GM18858 (cell line): Measurements from ENCODE around the gene ST13.
"Not testable (repeated sequence)": the region's sequence is repeated elsewhere in the genome, so short reads cannot be mapped to it uniquely, and the experiment has no call there.

Experiments used
- ATAC-seq: cut with Tn5 transposase; IDR thresholded peaks from one replicate; pipeline ENCODE4 v1.9.1; 2021; ENCODE audit not compliant: unreplicated experiment

Gene ST13

GRCh38 chr22:40856513-40857308 is at the start of gene ST13, which contains the start of gene XPNPEP3:
Gene ST13 (minus strand): TSS chr22:40856639. CDS start chr22:40856540, 99 bp downstream.
Gene XPNPEP3 (plus strand): TSS chr22:40857148. CDS start chr22:40857182, 34 bp downstream.
- ATAC-seq = peak; percentile 59

- no peak for ATAC-seq
Measured at GRCh38 chr22:40904101-40904500, 47.7 kb upstream of the ST13 start.

- no peak for ATAC-seq
Measured at GRCh38 chr22:40898850-40899357, 42.5 kb upstream of the ST13 start.

DNA sequence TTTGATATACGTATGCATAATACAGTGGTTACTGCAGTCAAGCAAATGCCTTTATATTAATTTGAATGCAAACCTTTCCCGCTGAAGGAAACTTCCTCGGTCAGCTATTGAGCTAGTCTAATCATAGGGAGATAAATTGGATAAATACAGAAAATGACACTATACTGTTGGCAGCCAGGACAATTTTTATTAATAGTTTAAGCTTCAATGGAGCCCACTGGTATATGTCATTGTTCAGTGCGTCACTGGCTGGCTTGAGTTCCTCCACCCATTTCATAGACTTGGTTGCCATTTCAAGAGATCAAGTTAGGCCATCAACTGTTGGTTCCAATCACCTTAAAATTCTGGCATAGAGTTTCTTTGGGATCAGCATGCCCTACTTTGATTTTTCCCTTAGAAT is 38.0 kb upstream of the ST13 start:
- ATAC-seq = no peak

GRCh38 chr22:40890881-40891280 is 34.4 kb upstream of the ST13 start:
- no peak for ATAC-seq

DNA sequence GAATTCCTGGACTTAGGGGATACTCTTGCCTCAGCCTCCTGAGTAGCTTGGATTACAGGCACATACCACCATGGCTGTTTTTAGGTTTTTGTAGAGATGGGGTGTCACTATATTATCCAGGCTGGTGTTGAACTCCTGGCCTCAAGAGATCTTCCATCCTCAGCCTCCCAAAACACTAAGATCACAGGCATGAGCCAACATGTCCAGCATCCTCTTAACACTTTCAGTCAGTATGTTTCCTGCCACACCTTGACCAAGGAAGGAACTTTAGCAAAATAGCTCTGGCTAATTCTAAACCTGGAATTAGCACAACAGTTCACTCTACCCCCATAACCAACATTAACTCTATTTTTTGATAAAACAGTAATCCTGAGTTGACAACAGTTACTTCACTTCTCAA is 32.7 kb upstream of the ST13 start:
- ATAC-seq = no peak

- ATAC-seq = no peak
Measured at GRCh38 chr22:40878922-40879321, 22.5 kb upstream of the ST13 start.

DNA sequence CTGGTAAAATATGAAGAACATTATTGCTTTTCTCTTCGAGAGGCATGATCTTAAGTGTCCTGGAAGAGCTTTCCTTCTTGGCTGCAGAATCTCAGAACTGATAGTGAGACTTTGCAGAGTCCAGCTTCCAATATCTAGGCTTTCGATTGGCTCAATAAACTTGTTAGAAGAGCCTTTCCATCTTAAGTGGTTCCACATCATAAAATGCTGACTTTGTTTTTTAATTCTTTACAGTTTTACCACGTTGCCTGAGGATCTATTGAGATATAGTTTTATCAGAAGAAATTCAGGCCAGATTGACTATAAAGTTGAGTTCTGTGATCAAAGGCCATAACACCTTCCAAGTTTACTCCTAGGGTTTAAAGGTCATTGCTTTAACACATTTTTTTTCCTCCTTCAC is 21.0 kb upstream of the ST13 start:
- no peak for ATAC-seq

DNA sequence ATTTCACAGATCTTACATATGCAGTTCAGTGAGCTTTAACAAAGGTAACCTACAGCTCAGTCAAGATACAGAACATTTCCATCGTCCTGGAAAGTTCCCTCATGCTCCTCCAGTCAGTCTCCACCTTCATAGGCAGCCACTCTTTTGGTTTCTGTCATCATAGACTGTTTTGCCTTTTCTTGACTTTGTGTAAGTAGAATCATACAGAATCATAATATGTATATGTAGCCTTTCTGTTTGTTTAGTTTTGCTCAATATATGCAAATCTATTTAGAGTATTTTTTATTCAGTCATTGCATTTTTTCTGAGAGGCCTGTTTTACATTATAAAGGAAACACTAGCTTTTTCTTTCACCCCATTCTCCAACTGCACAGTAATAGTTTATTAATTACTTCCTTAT is 20.5 kb upstream of the ST13 start:
- ATAC-seq = no peak

DNA sequence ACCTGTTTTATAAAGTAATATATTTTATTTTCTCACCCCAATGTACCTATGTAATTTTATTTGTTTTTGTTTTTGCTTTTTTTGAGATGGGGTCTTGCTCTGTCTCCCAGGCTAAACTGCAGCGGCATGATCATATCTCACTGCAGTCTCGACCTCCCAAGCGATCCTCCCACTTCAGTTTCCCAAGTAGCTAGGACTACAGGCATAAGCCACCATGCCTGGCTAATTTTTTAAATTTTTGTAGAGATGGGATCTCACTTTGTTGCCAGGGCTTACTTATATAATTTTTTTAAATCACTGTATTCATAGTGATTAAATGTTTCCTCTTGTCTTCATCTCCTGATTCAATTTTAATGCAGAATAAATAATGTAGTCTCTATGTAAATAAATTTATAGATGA is 18.7 kb upstream of the ST13 start:
- ATAC-seq = no peak

GRCh38 chr22:40874016-40874415 is 17.6 kb upstream of the ST13 start:
- ATAC-seq = no peak

DNA sequence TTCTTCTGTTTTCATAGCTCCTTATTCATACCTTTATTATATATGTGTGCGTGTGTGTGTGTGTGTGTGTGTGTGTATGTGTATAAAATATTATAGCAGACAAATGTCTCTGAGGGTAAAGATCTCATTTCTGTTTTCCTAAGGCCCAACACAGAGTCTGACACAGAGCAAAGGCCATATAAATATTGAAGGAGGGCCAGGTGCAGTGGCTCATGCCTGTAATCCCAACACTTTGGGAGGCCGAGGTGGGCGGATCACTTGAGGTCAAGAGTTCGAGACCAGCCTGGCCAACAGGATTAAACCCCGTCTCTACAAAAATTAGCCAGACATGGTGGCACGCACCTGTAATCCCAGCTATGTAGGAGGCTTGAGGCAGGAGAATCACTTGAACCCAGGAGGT is 11.9 kb upstream of the ST13 start:
- not testable (repeated sequence) for ATAC-seq

DNA sequence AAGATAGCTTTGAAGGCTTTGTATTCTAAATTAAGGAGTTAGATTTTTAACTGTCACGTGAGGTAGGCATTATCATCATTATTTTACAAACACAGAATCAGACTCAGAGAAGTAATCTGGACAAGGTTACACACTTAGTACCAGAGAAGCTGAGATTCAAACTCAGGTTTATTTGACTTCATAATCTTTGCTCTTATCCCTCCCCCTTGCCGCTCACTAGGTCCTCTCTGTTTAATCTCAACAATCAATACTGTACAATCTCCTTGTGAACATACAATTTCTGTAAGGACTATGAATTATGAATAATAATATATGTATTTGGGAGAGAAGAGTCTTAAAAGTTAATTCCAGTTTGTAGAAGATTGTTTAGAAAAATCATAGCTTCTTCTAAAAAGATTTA is 10.7 kb upstream of the ST13 start:
- ATAC-seq = no peak

- no peak for ATAC-seq
Measured at GRCh38 chr22:40862537-40862936, 6.1 kb upstream of the ST13 start.

- ATAC-seq = no peak
Measured at GRCh38 chr22:40862013-40862412, 5.6 kb upstream of the ST13 start, which contains the start of gene DNAJB7. Gene DNAJB7 (minus strand): TSS chr22:40862113. CDS start chr22:40861994, 119 bp downstream.

DNA sequence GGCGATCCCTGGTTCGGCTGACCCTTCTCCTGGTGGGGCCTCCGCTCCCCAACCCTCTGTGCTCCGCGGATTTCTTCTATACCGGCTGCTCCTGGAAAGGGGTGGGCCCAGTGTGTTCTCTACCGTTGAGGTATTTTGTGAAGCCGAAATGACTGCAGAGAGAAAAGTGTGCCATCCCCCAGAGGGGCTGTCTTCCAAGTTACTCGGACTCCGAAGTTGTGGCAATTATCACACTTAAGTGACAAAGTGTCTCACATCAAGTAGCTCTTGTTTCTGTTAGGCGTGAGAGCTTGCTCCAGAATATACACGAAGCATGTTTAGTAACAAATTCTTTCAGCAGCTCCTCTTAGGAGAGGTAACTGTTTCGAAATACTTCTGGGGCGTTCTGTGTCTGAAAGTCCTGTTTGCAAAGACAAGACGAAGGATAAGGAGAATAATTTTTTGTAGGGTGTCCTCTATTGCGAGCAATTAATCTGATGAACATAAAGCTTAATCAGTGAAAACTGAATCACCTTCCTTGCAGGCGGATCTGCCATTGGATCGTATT is 943 bp upstream of the ST13 start:
- ATAC-seq = peak; percentile 19

DNA sequence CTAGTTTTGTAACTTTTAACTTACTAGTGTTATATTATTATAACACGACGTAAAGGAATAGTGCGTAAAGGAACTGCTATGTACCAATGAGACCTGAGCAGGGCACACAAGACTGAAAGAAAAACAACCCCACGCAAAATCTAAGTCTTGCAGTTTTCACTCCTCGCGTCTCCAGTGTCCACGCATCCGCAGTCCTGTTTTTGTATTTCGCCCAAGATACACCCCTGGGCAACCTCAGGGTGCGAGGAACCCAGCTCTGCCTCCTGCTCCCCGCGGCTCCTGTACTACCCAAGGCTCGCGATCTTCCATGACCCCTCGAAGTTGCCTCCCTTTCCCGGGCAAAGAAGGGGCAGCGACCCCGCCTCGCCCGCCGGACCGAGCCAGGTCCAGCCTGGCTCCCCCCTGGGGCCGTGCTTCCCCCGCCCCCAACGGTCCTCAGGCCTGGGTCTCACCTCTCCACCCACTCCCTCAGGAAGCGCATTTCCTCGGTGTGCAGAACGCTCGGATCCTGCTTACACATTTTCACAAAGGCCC is 393 bp downstream of the ST13 start:
- no peak for ATAC-seq

- ATAC-seq = no peak
Measured at GRCh38 chr22:40855071-40855978, 1.1 kb downstream of the ST13 start.

DNA sequence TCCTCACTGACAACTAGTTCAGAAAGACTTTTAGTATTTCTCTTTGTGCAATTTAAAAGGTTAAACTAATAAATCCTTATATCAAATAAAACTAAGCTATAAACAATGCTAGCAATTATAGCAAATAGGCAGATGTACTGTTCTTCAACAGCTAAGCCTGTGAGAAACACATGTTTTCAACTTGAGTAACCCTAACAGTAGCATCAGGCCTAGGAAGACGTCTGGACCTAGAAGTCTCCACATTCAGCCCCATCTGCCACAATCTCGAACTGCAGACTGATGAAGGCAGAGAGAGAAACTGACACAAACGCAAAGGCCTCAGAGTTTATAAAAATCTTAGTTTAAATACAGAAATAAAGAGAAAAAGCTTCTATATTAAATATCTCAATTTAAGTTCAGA is 2.5 kb downstream of the ST13 start:
- no peak for ATAC-seq

DNA sequence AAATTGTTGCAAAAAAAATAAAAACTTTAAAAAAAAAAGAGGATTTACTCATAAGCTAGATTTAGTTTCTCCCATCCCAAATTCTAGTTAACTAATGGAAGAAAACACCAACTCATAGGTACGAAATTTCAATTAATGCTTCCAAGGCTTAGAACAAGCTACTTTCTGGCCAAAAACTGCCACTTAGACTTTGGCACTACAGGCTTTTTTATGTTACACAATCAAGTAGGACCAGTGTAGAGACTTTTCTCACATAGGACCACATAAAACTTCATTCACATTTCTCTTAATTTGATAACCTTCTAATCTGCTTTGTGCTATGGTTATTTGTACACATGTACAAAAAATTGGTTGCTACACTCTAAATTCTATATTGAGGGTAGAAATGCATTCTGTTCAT is 3.1 kb downstream of the ST13 start:
- ATAC-seq = no peak

DNA sequence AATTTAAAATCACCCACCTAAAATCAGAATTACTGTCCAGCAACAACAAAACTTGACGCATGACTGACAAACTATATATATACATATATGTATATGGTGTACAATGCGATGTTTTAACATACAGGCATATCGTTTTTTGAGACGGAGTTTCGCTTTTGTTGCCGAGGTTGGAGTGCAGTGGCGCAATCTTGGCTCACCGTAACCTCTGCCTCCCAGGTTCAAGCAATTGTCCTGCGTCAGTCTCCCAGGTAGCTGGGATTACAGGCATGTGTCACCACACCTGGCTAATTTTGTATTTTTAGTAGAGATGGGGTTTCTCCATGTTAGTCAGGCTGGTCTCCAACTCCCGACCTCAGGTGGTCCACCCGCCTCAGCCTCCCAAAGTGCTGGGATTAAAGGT is 10.6 kb downstream of the ST13 start:
- not testable (repeated sequence) for ATAC-seq
